HuH-7.5 (cell line): ENCODE measurements around the gene LIMK2.
A peak's percentile ranks its signal among the peaks of the same experiment; 100 is the strongest.

Experiments
- DNase-seq: peaks from one replicate; pipeline ENCODE4 v3.0.0; 2011; ENCODE audit warnings: low spot score

The LIMK2 gene

GRCh38 chr22:31272522-31273446, 60.7 kb downstream of the LIMK2 start:
- DNase-seq, result peak; percentile 69

GRCh38 chr22:31274017-31274416, 61.9 kb downstream of the LIMK2 start:
- no peak for DNase-seq

- DNase-seq, result no peak
Observed at GRCh38 chr22:31275018-31275417, 62.9 kb downstream of the LIMK2 start.

DNA sequence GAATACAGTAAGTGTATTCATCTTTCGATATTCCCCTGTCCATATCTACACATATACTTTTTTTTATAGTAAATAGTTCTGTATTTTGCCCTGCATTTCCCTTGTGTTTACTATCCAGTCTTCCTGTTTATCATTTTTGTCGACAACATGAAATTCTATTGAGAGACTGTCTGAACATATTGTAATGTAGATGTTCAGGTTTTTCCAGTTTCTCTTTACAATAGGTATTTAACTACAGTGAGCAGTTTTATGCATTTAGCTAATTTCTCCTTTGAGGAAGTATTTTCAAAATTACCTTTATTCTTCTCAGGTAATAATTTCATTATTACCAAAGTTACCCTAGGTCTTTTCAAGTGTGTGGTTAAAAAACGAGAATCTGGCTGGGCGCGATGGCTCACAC, 63.5 kb downstream of the LIMK2 start:
- DNase-seq, result no peak

DNA sequence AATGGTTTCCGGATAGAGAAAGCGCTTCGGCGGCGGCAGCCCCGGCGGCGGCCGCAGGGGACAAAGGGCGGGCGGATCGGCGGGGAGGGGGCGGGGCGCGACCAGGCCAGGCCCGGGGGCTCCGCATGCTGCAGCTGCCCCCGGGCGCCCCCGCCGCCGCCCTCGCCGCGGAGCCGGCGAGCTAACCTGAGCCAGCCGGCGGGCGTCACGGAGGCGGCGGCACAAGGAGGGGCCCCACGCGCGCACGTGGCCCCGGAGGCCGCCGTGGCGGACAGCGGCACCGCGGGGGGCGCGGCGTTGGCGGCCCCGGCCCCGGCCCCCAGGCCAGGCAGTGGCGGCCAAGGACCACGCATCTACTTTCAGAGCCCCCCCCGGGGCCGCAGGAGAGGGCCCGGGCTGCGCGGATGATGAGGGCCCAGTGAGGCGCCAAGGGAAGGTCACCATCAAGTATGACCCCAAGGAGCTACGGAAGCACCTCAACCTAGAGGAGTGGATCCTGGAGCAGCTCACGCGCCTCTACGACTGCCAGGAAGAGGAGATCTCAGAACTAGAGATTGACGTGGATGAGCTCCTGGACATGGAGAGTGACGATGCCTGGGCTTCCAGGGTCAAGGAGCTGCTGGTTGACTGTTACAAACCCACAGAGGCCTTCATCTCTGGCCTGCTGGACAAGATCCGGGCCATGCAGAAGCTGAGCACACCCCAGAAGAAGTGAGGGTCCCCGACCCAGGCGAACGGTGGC, 64.5 kb downstream of the LIMK2 start:
- DNase-seq, result no peak

DNA sequence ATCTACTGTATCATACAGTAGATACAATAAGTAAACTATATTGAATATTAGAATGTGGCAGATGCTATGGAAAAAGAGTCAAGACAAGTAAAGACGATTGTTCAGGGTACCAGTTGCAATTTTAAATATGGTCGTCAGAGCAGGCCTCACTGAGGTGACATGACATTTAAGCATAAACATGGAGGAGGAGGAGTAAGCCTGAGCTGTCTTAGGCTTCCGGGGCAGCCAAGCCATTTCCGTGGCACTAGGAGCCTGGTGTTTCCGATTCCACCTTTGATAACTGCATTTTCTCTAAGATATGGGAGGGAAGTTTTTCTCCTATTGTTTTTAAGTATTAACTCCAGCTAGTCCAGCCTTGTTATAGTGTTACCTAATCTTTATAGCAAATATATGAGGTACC, 65.6 kb downstream of the LIMK2 start:
- no peak for DNase-seq

DNA sequence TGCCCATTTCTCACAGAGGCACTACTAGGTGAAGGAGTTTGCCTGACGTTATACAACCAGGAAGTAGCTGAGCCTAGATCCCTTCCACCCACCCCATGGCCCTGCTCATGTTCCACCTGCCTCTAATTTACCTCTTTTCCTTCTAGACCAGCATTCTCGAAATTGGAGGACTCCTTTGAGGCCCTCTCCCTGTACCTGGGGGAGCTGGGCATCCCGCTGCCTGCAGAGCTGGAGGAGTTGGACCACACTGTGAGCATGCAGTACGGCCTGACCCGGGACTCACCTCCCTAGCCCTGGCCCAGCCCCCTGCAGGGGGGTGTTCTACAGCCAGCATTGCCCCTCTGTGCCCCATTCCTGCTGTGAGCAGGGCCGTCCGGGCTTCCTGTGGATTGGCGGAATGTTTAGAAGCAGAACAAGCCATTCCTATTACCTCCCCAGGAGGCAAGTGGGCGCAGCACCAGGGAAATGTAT, 66.1 kb downstream of the LIMK2 start:
- DNase-seq, result no peak

DNA sequence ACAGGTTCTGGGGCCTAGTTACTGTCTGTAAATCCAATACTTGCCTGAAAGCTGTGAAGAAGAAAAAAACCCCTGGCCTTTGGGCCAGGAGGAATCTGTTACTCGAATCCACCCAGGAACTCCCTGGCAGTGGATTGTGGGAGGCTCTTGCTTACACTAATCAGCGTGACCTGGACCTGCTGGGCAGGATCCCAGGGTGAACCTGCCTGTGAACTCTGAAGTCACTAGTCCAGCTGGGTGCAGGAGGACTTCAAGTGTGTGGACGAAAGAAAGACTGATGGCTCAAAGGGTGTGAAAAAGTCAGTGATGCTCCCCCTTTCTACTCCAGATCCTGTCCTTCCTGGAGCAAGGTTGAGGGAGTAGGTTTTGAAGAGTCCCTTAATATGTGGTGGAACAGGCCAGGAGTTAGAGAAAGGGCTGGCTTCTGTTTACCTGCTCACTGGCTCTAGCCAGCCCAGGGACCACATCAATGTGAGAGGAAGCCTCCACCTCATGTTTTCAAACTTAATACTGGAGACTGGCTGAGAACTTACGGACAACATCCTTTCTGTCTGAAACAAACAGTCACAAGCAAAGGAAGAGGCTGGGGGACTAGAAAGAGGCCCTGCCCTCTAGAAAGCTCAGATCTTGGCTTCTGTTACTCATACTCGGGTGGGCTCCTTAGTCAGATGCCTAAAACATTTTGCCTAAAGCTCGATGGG, 66.7 kb downstream of the LIMK2 start:
- no peak for DNase-seq

DNA sequence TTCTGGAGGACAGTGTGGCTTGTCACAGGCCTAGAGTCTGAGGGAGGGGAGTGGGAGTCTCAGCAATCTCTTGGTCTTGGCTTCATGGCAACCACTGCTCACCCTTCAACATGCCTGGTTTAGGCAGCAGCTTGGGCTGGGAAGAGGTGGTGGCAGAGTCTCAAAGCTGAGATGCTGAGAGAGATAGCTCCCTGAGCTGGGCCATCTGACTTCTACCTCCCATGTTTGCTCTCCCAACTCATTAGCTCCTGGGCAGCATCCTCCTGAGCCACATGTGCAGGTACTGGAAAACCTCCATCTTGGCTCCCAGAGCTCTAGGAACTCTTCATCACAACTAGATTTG, 67.2 kb downstream of the LIMK2 start:
- no peak for DNase-seq

DNA sequence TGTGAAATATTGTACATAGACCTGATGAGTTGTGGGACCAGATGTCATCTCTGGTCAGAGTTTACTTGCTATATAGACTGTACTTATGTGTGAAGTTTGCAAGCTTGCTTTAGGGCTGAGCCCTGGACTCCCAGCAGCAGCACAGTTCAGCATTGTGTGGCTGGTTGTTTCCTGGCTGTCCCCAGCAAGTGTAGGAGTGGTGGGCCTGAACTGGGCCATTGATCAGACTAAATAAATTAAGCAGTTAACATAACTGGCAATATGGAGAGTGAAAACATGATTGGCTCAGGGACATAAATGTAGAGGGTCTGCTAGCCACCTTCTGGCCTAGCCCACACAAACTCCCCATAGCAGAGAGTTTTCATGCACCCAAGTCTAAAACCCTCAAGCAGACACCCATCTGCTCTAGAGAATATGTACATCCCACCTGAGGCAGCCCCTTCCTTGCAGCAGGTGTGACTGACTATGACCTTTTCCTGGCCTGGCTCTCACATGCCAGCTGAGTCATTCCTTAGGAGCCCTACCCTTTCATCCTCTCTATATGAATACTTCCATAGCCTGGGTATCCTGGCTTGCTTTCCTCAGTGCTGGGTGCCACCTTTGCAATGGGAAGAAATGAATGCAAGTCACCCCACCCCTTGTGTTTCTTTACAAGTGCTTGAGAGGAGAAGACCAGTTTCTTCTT, 67.9 kb downstream of the LIMK2 start:
- no peak for DNase-seq

GRCh38 chr22:31281733-31282132, 69.6 kb downstream of the LIMK2 start:
- no peak for DNase-seq

DNA sequence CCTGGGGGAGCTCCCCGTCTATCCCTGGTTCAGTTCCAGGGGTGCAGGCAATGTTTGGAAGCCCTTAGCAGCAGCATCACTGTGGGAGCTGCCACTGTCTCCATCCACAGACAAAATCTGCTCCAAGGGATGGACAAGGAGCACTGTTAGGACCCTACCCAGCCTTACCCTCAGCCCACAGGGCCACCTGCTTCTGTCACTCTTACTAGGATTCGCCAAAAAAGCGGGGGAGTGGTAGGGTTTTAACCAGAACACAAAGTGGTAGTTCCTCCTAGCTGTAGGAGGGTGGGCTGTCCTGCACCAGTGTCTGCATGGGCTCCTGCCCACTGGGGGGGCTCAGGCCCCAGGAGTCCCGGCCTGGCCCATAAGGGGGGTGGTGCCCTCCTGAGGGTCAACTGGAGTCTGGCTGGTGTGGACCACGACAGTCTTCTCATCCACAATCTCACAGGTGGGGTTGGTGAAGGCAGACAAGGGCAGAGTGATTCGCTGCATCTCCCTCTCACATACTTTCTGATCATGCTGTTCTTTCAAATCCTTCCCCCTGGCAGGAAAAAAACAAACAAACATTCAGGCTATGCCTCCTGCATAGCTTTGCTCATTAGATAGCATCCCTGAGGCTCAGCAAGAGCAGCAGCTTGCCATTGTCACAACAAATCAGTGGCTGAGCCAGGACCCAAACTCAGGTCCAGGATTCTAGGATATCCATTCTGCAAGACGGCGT, 70.8 kb downstream of the LIMK2 start:
- no peak for DNase-seq

DNA sequence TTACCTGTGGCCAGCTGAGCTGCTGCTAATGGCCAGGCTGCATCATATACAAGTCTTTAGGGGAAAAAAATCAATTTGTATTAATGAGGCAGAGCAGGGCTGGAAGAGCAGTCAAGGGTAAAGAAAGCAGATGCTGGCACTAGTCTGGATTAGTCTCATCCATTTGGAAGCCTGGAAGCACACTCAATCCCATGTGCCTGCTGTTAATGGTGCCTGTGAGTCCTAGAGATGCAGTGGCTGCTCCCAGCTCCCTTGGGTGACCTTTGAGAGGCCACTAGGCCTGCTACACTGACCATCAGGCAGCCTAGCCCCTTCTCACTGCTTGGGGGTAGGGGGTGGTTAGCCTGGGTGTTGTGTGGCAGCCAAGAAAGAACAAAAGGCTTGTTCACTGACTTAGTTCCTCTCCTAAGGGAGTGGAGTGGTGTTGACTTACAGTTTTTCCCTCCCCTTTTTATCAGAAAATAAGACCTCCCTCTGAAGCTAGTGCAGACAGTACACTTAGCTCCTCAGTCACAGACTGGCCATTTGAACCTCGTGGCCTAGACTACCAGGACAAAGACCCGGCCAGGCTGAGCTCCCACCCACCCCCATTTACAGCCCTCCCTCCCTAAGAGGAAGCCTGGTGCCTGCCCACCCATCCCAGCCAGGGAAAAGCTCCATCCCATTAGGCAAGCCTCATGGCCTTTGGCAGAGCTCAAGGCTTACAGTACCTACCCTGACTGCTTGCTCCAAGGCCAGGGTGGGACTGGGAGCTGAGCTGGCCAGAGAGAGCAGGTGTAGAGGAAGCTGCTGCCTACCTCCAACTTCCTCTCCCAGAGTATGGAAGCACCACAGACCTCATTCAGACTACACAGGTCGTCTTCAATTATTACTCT, 72.4 kb downstream of the LIMK2 start:
- DNase-seq, result no peak

- DNase-seq, result no peak
Observed at GRCh38 chr22:31286360-31287255, 74.5 kb downstream of the LIMK2 start.

- DNase-seq, result no peak
Observed at GRCh38 chr22:31287818-31288495, 75.9 kb downstream of the LIMK2 start.

GRCh38 chr22:31288496-31289240, 76.6 kb downstream of the LIMK2 start:
- no peak for DNase-seq

- DNase-seq, result no peak
Observed at GRCh38 chr22:31289344-31289743, 77.2 kb downstream of the LIMK2 start.
